Astrocyte (in vitro differentiated cells and primary cell): ENCODE results near the gene TRAPPC14. TPM values are rescaled to one million over a fixed set of nuclear protein-coding genes. Genes with fewer than 3 reads are reported as not detected.
A peak's percentile ranks its signal among the peaks of the same experiment; 100 is the strongest.

Source experiments
- DNase-seq: peaks from one replicate; pipeline ENCODE4 v3.0.0-alpha.2; 2010; ENCODE audit warnings: low read depth
- FAIRE-seq: peaks from 2 replicates; lab custom pipeline; 2011; peaks lifted over from hg19 to GRCh38; lab: Jason Lieb, UNC
- H2AFZ ChIP-seq: 2 replicates; pipeline ENCODE4 v1.6.0; 2012; ENCODE audit warnings: low read depth, low read length, inconsistent platforms
- H3K27ac ChIP-seq: 2 replicates; pipeline ENCODE4 v1.5.1; 2011; ENCODE audit warnings: low read depth, low read length, inconsistent platforms
- H3K27me3 ChIP-seq: 2 replicates; pipeline ENCODE4 v1.6.0; 2011; ENCODE audit warnings: low read length, inconsistent platforms; ENCODE audit not compliant: insufficient read depth
- H3K36me3 ChIP-seq: 2 replicates; pipeline ENCODE4 v1.5.1; 2011; ENCODE audit warnings: low read length, inconsistent platforms; ENCODE audit not compliant: insufficient read depth
- H3K4me1 ChIP-seq: 2 replicates; pipeline ENCODE4 v1.5.1; 2011; ENCODE audit warnings: low read length, inconsistent platforms; ENCODE audit not compliant: insufficient read depth
- H3K4me2 ChIP-seq: 2 replicates; pipeline ENCODE4 v1.6.0; 2012; ENCODE audit warnings: low read length, inconsistent platforms
- H3K4me3 ChIP-seq: 2 replicates; pipeline ENCODE4 v1.5.1; 2011; ENCODE audit warnings: low read depth, mild to moderate bottlenecking, low read length, inconsistent platforms; ENCODE audit not compliant: insufficient read depth
- H3K79me2 ChIP-seq: 2 replicates; pipeline ENCODE4 v1.6.0; 2012; ENCODE audit warnings: mild to moderate bottlenecking, low read length, inconsistent platforms; ENCODE audit not compliant: insufficient read depth
- H3K9ac ChIP-seq: 2 replicates; pipeline ENCODE4 v1.6.0; 2012; ENCODE audit warnings: mild to moderate bottlenecking, low read length, inconsistent platforms
- H3K9me3 ChIP-seq: 2 replicates; pipeline ENCODE4 v1.5.1; 2012; ENCODE audit warnings: low read depth, mild to moderate bottlenecking, low read length, inconsistent platforms; ENCODE audit not compliant: insufficient read depth
- H4K20me1 ChIP-seq: 2 replicates; pipeline ENCODE4 v1.6.0; 2012; ENCODE audit warnings: low read length, inconsistent platforms; ENCODE audit not compliant: insufficient read depth
- H3K27ac Mint-ChIP-seq: one replicate; pipeline ENCODE4 v1.8.0; 2021; ENCODE audit warnings: mild to moderate bottlenecking, mixed read lengths; ENCODE audit not compliant: unreplicated experiment
- H3K27me3 Mint-ChIP-seq: one replicate; pipeline ENCODE4 v1.8.0; 2021; ENCODE audit warnings: low read depth, mixed read lengths; ENCODE audit not compliant: unreplicated experiment
- H3K36me3 Mint-ChIP-seq: one replicate; pipeline ENCODE4 v1.8.0; 2021; ENCODE audit warnings: low read depth, mixed read lengths; ENCODE audit not compliant: unreplicated experiment
- H3K4me1 Mint-ChIP-seq: one replicate; pipeline ENCODE4 v1.8.0; 2021; ENCODE audit warnings: low read depth, mixed read lengths; ENCODE audit not compliant: unreplicated experiment
- H3K4me3 Mint-ChIP-seq: one replicate; pipeline ENCODE4 v1.8.0; 2021; ENCODE audit warnings: mild to moderate bottlenecking, moderate library complexity, mixed read lengths; ENCODE audit not compliant: unreplicated experiment
- H3K9me3 Mint-ChIP-seq: one replicate; pipeline ENCODE4 v1.8.0; 2021; ENCODE audit warnings: mild to moderate bottlenecking, mixed read lengths; ENCODE audit not compliant: unreplicated experiment
- CTCF ChIP-seq: IDR thresholded peaks from 2 replicates; pipeline ENCODE4 v1.5.1; 2011; ENCODE audit warnings: low read depth, mild to moderate bottlenecking, inconsistent platforms, low read length, moderate library complexity; ENCODE audit not compliant: insufficient read depth
- EZH2 ChIP-seq: IDR thresholded peaks from 2 replicates; pipeline ENCODE4 v1.6.1; 2012; ENCODE audit warnings: mild to moderate bottlenecking, low read length, inconsistent platforms; ENCODE audit not compliant: insufficient read depth
- total RNA-seq: library from RNA; stranded (reverse); gene quantifications from 2 replicates; pipeline ENCODE4 v1.2.1, GENCODE V29; 2021

Gene TRAPPC14
- total RNA-seq, 1 donor from 2014 or later, result 18.7 TPM

- H3K9me3 ChIP-seq, result no peaks in the 10 kb centered on the region
- H3K4me3 Mint-ChIP-seq, result no peak overlapping the region
- no peak overlapping the region for H3K27ac ChIP-seq
- peak overlapping the region; percentile 37 for H3K4me3 ChIP-seq
- peaks cover 16% of the 10 kb centered on the region for H4K20me1 ChIP-seq
- H3K36me3 Mint-ChIP-seq, result peaks cover 14% of the 10 kb centered on the region
- H3K4me2 ChIP-seq, result peak overlapping the region; percentile 67
- no peak overlapping the region for H3K9ac ChIP-seq
- H3K9me3 Mint-ChIP-seq, result peaks cover 1% of the 10 kb centered on the region
- peaks cover 20% of the 10 kb centered on the region for H3K4me1 Mint-ChIP-seq
- peaks cover 7% of the 10 kb centered on the region for H3K79me2 ChIP-seq
- DNase-seq (no peak), FAIRE-seq (no peak)
- peaks cover 15% of the 10 kb centered on the region for H3K4me1 ChIP-seq
- peak; percentile 38 for TF ChIP-seq EZH2
- TF ChIP-seq CTCF, result no peak
- peaks cover 67% of the 10 kb centered on the region for H3K27me3 Mint-ChIP-seq
- no peak overlapping the region for H3K27ac Mint-ChIP-seq
- peaks cover 12% of the 10 kb centered on the region for H3K27me3 ChIP-seq
- H3K36me3 ChIP-seq, result no peaks in the 10 kb centered on the region
- H2AFZ ChIP-seq, result no peak overlapping the region
These were observed 12.7 kb upstream of the TRAPPC14 start for GRCh38 chr7:100171087-100171681.

GRCh38 chr7:100170101-100170897, 11.8 kb upstream of the TRAPPC14 start:
- Histone ChIP-seq H3K4me1 (peaks cover 15% of the 10 kb centered on the region), H3K9ac (no peak overlapping the region), H3K4me2 (no peak overlapping the region), H3K9me3 (no peaks in the 10 kb centered on the region), H3K27me3 (peaks cover 12% of the 10 kb centered on the region), H4K20me1 (peaks cover 11% of the 10 kb centered on the region), H3K36me3 (no peaks in the 10 kb centered on the region), H3K79me2 (peaks cover under 1% of the 10 kb centered on the region), H2AFZ (no peak overlapping the region), H3K27ac (no peak overlapping the region), H3K4me3 (no peak overlapping the region)
- DNase-seq (no peak), FAIRE-seq (no peak)
- peak overlapping the region; percentile 76 for H3K4me3 Mint-ChIP-seq
- H3K36me3 Mint-ChIP-seq, result peaks cover 14% of the 10 kb centered on the region
- TF ChIP-seq EZH2 (no peak), CTCF (no peak)
- peaks cover 3% of the 10 kb centered on the region for H3K9me3 Mint-ChIP-seq
- peak overlapping the region; percentile 50 for H3K27ac Mint-ChIP-seq
- peaks cover 67% of the 10 kb centered on the region for H3K27me3 Mint-ChIP-seq
- peaks cover 18% of the 10 kb centered on the region for H3K4me1 Mint-ChIP-seq
